AG09319 (cell line): ENCODE measurements around the gene KRTAP10-3.

Experiments
- DNase-seq: peaks from one replicate; pipeline ENCODE4 v3.0.0-alpha.2; 2010; ENCODE audit warnings: low read depth; ENCODE audit errors: extremely low read depth
- CTCF ChIP-seq: IDR thresholded peaks from 2 replicates; pipeline ENCODE4 v1.5.1; 2011; ENCODE audit warnings: low read depth, mild to moderate bottlenecking, inconsistent platforms, low read length, moderate library complexity

Gene KRTAP10-3

GRCh38 chr21:44514746-44515358, 43.7 kb downstream of the KRTAP10-3 start:
- no peak for TF ChIP-seq CTCF
- no peak for DNase-seq

- DNase-seq = no peak
- TF ChIP-seq CTCF = no peak
Observed at GRCh38 chr21:44514218-44514520, 44.4 kb downstream of the KRTAP10-3 start.

- TF ChIP-seq CTCF = no peak
- no peak for DNase-seq
Observed at GRCh38 chr21:44513389-44514217, 45.0 kb downstream of the KRTAP10-3 start.

- no peak for TF ChIP-seq CTCF
- DNase-seq = no peak
Observed at GRCh38 chr21:44512496-44513388, 45.9 kb downstream of the KRTAP10-3 start.

- no peak for TF ChIP-seq CTCF
- DNase-seq = no peak
Observed at GRCh38 chr21:44511938-44512275, 46.7 kb downstream of the KRTAP10-3 start.

GRCh38 chr21:44511219-44511937, 47.2 kb downstream of the KRTAP10-3 start:
- no peak for DNase-seq
- TF ChIP-seq CTCF = no peak
